ENCODE data around the gene TSHZ3. TPM values are rescaled to one million over a fixed set of nuclear protein-coding genes. Genes with fewer than 3 reads are reported as not detected.

TSHZ3 gene
- total and polyA plus RNA-seq, 9 of the 15 experiments (the other 6 are each of a cell fraction or from before 2014, with no cell fraction given) = 0.03 to 0.13 (median 0.05) TPM; not detected in 5

DNA sequence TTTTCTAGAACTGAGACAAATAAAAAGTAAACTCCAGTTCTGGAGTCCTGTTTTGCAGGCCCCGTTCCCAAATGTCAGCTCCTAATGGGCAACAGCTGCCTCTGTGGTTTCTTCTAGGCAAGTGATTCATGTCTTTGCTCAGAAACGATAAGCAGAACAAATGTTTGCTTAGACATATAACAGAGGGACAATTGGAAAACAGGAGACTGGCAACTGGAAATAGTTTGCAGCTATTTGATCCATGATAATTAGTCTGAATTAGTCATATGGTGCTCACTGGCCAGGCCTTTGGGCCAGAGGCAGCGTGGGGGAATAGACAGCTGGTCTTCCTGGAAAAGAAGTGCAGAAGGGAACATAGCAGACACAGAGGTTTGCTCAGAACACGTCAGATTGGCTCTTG is 29.2 kb upstream of the TSHZ3 start (continued):
- TF ChIP-seq FOXO4 (CRISPR knock-in tag; IDR thresholded peaks at IDR 0.05) (no peak), FOXM1 (IDR thresholded peaks at IDR 0.05; ENCODE audit: low read depth) (no peak), FOXM1 (CRISPR knock-in tag; IDR thresholded peaks at IDR 0.05; ENCODE audit: low read depth) (no peak), LEF1 (IDR thresholded peaks at IDR 0.05) (no peak), SPI1 (IDR thresholded peaks at IDR 0.05; ENCODE audit: borderline replicate concordance, low read depth, low read length) (no peak), PHF20 (IDR thresholded peaks at IDR 0.05; ENCODE audit: partially characterized antibody) (no peak), ASH1L (IDR thresholded peaks at IDR 0.05; ENCODE audit: borderline replicate concordance, low read depth, partially characterized antibody) (no peak)
- TF ChIP-seq, protein P1, sequence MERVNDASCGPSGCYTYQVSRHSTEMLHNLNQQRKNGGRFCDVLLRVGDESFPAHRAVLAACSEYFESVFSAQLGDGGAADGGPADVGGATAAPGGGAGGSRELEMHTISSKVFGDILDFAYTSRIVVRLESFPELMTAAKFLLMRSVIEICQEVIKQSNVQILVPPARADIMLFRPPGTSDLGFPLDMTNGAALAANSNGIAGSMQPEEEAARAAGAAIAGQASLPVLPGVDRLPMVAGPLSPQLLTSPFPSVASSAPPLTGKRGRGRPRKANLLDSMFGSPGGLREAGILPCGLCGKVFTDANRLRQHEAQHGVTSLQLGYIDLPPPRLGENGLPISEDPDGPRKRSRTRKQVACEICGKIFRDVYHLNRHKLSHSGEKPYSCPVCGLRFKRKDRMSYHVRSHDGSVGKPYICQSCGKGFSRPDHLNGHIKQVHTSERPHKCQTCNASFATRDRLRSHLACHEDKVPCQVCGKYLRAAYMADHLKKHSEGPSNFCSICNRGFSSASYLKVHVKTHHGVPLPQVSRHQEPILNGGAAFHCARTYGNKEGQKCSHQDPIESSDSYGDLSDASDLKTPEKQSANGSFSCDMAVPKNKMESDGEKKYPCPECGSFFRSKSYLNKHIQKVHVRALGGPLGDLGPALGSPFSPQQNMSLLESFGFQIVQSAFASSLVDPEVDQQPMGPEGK (CRISPR knock-in tag; IDR thresholded peaks at IDR 0.05; ENCODE audit: borderline replicate concordance) = no peak
- TF ChIP-seq, protein P2, sequence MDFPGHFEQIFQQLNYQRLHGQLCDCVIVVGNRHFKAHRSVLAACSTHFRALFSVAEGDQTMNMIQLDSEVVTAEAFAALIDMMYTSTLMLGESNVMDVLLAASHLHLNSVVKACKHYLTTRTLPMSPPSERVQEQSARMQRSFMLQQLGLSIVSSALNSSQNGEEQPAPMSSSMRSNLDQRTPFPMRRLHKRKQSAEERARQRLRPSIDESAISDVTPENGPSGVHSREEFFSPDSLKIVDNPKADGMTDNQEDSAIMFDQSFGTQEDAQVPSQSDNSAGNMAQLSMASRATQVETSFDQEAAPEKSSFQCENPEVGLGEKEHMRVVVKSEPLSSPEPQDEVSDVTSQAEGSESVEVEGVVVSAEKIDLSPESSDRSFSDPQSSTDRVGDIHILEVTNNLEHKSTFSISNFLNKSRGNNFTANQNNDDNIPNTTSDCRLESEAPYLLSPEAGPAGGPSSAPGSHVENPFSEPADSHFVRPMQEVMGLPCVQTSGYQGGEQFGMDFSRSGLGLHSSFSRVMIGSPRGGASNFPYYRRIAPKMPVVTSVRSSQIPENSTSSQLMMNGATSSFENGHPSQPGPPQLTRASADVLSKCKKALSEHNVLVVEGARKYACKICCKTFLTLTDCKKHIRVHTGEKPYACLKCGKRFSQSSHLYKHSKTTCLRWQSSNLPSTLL (IDR thresholded peaks at IDR 0.05) = no peak

Data from K562 (cell line).